ENCODE measurements around the gene DENND2C. TPM values are rescaled to one million over a fixed set of nuclear protein-coding genes. Genes with fewer than 3 reads are reported as not detected.

DENND2C gene
- total and polyA plus RNA-seq, 2 of the 13 experiments (the other 11 are each of a cell fraction or from before 2014, with no cell fraction given) = 0.08 to 0.33 TPM

GRCh38 chr1:114716304-114717170 is 46.7 kb upstream of the DENND2C start, which contains the start of gene NRAS (continued):
- TF ChIP-seq, protein P1, sequence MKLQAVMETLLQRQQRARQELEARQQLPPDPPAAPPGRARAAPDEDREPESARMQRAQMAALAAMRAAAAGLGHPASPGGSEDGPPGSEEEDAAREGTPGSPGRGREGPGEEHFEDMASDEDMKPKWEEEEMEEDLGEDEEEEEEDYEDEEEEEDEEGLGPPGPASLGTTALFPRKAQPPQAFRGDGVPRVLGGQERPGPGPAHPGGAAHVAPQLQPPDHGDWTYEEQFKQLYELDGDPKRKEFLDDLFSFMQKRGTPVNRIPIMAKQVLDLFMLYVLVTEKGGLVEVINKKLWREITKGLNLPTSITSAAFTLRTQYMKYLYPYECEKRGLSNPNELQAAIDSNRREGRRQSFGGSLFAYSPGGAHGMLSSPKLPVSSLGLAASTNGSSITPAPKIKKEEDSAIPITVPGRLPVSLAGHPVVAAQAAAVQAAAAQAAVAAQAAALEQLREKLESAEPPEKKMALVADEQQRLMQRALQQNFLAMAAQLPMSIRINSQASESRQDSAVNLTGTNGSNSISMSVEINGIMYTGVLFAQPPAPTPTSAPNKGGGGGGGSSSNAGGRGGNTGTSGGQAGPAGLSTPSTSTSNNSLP (IDR thresholded peaks at IDR 0.05; ENCODE audit: low read depth, low read length) = peak; percentile 49; the same call in 1 of the 2 replicates
- no peak for TF ChIP-seq ATRX (CRISPR knock-in tag; IDR thresholded peaks at IDR 0.05; ENCODE audit: borderline replicate concordance)
- TF ChIP-seq ATF7 (IDR thresholded peaks at IDR 0.05) = no peak
- no peak for TF ChIP-seq ATF7 (CRISPR knock-in tag; IDR thresholded peaks at IDR 0.05)
- peak; percentile 92 for TF ChIP-seq PHF8 (CRISPR knock-in tag; IDR thresholded peaks at IDR 0.05)
- TF ChIP-seq ZNF253 (CRISPR knock-in tag; IDR thresholded peaks at IDR 0.05; ENCODE audit: borderline replicate concordance) = no peak
- TF ChIP-seq NCOA2 (CRISPR knock-in tag; IDR thresholded peaks at IDR 0.05) = peak; percentile 38; the same call in 1 of the 2 replicates
- peak; percentile 97 for TF ChIP-seq SIN3A (IDR thresholded peaks at IDR 0.05; ENCODE audit: borderline replicate concordance, low read depth, low read length)
- no peak for TF ChIP-seq CHD4 (IDR thresholded peaks at IDR 0.05; ENCODE audit: borderline replicate concordance, low read length)
- no peak for TF ChIP-seq ZBTB7A (CRISPR knock-in tag; IDR thresholded peaks at IDR 0.05)
- no peak for TF ChIP-seq SKIL (CRISPR knock-in tag; IDR thresholded peaks at IDR 0.05; ENCODE audit: borderline replicate concordance)
- no peak for TF ChIP-seq ZNF7 (CRISPR knock-in tag; IDR thresholded peaks at IDR 0.05)
- TF ChIP-seq THAP11 (CRISPR knock-in tag; IDR thresholded peaks at IDR 0.05) = peak; percentile 91
- no peak for TF ChIP-seq TCF7 (IDR thresholded peaks at IDR 0.05; ENCODE audit: low read depth)
- peak; percentile 52; the same call in 1 of the 2 replicates for TF ChIP-seq MEF2D (CRISPR knock-in tag; IDR thresholded peaks at IDR 0.05)
- TF ChIP-seq PHF20 (CRISPR knock-in tag; IDR thresholded peaks at IDR 0.05) = peak; percentile 95
- peak; percentile 98 for TF ChIP-seq DMAP1 (CRISPR knock-in tag; IDR thresholded peaks at IDR 0.05)
- TF ChIP-seq, protein P2, sequence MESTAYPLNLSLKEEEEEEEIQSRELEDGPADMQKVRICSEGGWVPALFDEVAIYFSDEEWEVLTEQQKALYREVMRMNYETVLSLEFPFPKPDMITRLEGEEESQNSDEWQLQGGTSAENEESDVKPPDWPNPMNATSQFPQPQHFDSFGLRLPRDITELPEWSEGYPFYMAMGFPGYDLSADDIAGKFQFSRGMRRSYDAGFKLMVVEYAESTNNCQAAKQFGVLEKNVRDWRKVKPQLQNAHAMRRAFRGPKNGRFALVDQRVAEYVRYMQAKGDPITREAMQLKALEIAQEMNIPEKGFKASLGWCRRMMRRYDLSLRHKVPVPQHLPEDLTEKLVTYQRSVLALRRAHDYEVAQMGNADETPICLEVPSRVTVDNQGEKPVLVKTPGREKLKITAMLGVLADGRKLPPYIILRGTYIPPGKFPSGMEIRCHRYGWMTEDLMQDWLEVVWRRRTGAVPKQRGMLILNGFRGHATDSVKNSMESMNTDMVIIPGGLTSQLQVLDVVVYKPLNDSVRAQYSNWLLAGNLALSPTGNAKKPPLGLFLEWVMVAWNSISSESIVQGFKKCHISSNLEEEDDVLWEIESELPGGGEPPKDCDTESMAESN (CRISPR knock-in tag; conservative IDR thresholded peaks at IDR 0.05) = peak; percentile 57; the same call in 1 of the 2 replicates
- TF ChIP-seq SAFB2 (CRISPR knock-in tag; IDR thresholded peaks at IDR 0.05; ENCODE audit: borderline replicate concordance, low read depth) = no peak
